Gastrocnemius medialis (tissue), 4 donors: ENCODE results near the gene ACSBG1.

Experiments used
- CTCF ChIP-seq, 5 experiments: fragments of 450-650 bp in 3 of 5; fragments of 200-600 bp in 2 of 5; sonication (generic) in 2 of 5; IDR thresholded peaks in 4 of 5; conservative IDR thresholded peaks in 1 of 5; 1 replicate in 4 of 5; 2 replicates in 1 of 5; pipeline ENCODE4 v1.5.1; 2016 to 2019; ENCODE audit warnings: antibody characterized with exemption in 5 of 5, mild to moderate bottlenecking in 3 of 5, moderate library complexity in 3 of 5
- POLR2A ChIP-seq, 2 donors: fragments of 450-650 bp; IDR thresholded peaks; one replicate each; pipeline ENCODE4 v1.6.1; 2017; ENCODE audit warnings: antibody characterized with exemption in 2 of 2, mild to moderate bottlenecking in 2 of 2, moderate library complexity in 2 of 2

GRCh38 chr15:78179906-78180305 lies 54.5 kb downstream of the ACSBG1 start:
- no peak for TF ChIP-seq POLR2A (IDR thresholded peaks at IDR 0.05)
- no peak for TF ChIP-seq CTCF (IDR thresholded peaks at IDR 0.05 in 4 of 5, conservative IDR thresholded peaks at IDR 0.05 in 1 of 5)
